ENCODE measurements around the gene NPM3. TPM values are rescaled to one million over a fixed set of nuclear protein-coding genes. Genes with fewer than 3 reads are reported as not detected.

NPM3 gene
- total RNA-seq, 1 donor from 2014 or later: 93.1 TPM

DNA sequence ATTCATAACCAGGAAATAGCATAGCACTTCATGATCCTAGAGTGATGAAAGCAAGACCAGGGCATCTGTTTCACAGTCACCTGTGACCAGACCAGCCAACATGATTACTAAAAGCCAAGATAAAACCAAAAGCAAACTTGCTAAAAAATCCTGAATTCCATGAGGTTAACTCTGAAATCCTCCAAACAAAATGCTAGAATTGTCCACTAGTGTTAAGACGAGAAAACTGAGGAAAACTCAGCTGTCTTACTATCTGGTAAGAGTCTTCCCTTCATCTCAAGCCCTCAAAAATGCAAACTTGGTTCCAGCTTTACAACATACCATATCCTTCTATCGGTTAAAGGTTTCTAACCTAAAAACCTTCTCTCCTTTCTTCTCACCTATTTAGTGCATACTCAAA is 1.3 kb upstream of the NPM3 start:
- Mint-ChIP-seq H3K27me3 (ENCODE audit: insufficient read depth, low read depth) (peaks cover 3% of the 10 kb centered on the region), H3K4me1 (peaks cover 24% of the 10 kb centered on the region), H3K4me3 (peak overlapping the region; percentile 100), H3K27ac (no peak overlapping the region), H3K9me3 (no peaks in the 10 kb centered on the region), H3K36me3 (peaks cover 18% of the 10 kb centered on the region)
- no peak for TF ChIP-seq EZH2phosphoT487 (IDR thresholded peaks at IDR 0.05)
- H3K9me3 ChIP-seq (ENCODE audit: low read depth): no peaks in the 10 kb centered on the region
- H3K4me3 ChIP-seq: no peak overlapping the region
- no peak for DNase-seq (ENCODE audit: low spot score)
- no peak overlapping the region for H3K9ac ChIP-seq
- H3K79me2 ChIP-seq (ENCODE audit: low read depth): peaks cover 10% of the 10 kb centered on the region
- peak overlapping the region; percentile 86 for H3K4me2 ChIP-seq
- peaks cover 24% of the 10 kb centered on the region for H3K4me1 ChIP-seq
- peaks cover 76% of the 10 kb centered on the region for H3F3A ChIP-seq (ENCODE audit: low read depth)
- H2AFZ ChIP-seq (replicated peaks): no peak overlapping the region
- H3K27ac ChIP-seq: peak overlapping the region; percentile 43
- peaks cover 64% of the 10 kb centered on the region for H4K20me1 ChIP-seq (ENCODE audit: low read depth)
- peaks cover 29% of the 10 kb centered on the region for H3K36me3 ChIP-seq
- H3K27me3 ChIP-seq: peaks cover 8% of the 10 kb centered on the region

DNA sequence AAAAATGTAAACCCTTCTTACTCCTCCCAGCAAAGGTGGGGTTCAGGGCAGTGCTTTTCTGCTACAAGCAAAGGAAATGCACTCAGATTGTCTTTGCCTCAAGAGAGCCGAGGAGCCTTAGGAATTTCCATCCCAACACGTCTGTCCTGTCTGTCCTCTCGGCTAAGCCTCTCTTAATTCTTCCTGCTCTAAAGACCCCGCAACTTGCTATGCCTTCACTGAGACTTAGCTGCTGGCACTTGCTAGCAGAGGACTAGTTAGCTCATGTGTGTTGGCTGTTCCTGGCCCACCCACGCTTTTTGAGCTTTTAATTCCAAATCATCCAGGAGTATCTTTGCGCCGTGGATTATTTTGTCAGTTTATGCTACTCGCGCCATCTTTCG is 481 bp upstream of the NPM3 start:
- Mint-ChIP-seq H3K9me3 (no peaks in the 10 kb centered on the region), H3K27me3 (ENCODE audit: insufficient read depth, low read depth) (peaks cover 7% of the 10 kb centered on the region), H3K27ac (no peak overlapping the region), H3K4me1 (peaks cover 30% of the 10 kb centered on the region), H3K4me3 (peak overlapping the region; percentile 100), H3K36me3 (peaks cover 13% of the 10 kb centered on the region)
- Histone ChIP-seq H3K9ac (peak overlapping the region; percentile 7), H3F3A (ENCODE audit: low read depth) (peaks cover 76% of the 10 kb centered on the region), H3K36me3 (peaks cover 25% of the 10 kb centered on the region), H3K9me3 (ENCODE audit: low read depth) (no peaks in the 10 kb centered on the region), H3K79me2 (ENCODE audit: low read depth) (peaks cover 10% of the 10 kb centered on the region), H3K4me1 (peaks cover 30% of the 10 kb centered on the region), H3K27me3 (peaks cover 16% of the 10 kb centered on the region), H3K4me2 (peak overlapping the region; percentile 86), H3K4me3 (peak overlapping the region; percentile 75), H3K27ac (peak overlapping the region; percentile 43), H2AFZ (replicated peaks) (no peak overlapping the region), H4K20me1 (ENCODE audit: low read depth) (peaks cover 62% of the 10 kb centered on the region)
- TF ChIP-seq, protein P1, sequence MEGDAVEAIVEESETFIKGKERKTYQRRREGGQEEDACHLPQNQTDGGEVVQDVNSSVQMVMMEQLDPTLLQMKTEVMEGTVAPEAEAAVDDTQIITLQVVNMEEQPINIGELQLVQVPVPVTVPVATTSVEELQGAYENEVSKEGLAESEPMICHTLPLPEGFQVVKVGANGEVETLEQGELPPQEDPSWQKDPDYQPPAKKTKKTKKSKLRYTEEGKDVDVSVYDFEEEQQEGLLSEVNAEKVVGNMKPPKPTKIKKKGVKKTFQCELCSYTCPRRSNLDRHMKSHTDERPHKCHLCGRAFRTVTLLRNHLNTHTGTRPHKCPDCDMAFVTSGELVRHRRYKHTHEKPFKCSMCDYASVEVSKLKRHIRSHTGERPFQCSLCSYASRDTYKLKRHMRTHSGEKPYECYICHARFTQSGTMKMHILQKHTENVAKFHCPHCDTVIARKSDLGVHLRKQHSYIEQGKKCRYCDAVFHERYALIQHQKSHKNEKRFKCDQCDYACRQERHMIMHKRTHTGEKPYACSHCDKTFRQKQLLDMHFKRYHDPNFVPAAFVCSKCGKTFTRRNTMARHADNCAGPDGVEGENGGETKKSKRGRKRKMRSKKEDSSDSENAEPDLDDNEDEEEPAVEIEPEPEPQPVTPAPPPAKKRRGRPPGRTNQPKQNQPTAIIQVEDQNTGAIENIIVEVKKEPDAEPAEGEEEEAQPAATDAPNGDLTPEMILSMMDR (IDR thresholded peaks at IDR 0.05): no peak
- TF ChIP-seq EZH2phosphoT487 (IDR thresholded peaks at IDR 0.05): no peak
- peak; percentile 26 for TF ChIP-seq EZH2 (IDR thresholded peaks at IDR 0.05)
- DNase-seq (ENCODE audit: low spot score): peak; percentile 74

DNA sequence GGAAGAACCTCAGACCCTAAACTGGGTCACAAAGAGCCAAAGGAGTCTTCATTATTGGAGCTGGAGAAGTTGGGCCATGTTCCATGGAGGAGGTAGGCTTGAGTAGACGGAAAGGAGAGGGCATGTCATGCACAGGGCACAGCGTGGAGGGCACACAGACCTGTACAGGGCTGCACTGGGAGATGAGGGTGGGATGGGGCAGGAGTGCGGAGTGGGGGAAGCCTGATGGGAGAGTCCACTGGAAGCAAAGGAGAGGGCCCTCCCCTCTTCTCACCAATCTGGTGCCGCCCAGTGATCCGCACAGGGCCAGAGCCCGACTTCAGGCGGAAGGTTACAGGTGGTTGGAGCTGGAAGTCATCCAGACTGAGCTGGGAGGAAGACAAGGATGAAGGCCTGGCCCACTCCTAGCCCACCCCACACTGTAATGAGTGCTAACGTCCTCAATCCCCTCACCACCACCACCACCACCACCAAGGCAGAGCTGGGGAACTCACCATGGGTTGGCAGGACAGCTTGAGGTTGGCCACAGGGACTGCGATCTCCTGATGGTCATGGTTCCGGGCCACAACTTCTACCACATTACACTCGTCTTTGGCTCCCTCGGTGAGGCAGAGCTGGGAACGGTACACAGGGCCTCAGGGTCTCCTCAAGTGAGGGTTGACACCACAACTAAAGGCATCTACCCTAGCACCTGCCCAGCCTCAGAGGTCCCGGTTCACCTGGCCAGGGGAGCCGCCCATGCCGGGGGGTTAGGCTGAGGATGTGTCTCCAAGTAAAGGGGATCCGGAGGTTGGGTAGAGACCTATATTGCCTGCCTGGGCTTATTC is 1.0 kb downstream of the NPM3 start:
- H3K27me3 Mint-ChIP-seq (ENCODE audit: insufficient read depth, low read depth): peaks cover 17% of the 10 kb centered on the region
- Histone ChIP-seq H3K9me3 (ENCODE audit: low read depth) (no peaks in the 10 kb centered on the region), H3K79me2 (ENCODE audit: low read depth) (peaks cover 10% of the 10 kb centered on the region), H3K27ac (no peak overlapping the region), H3K4me2 (peak overlapping the region; percentile 86), H3K36me3 (peaks cover 15% of the 10 kb centered on the region), H3K4me3 (peak overlapping the region; percentile 75), H4K20me1 (ENCODE audit: low read depth) (peaks cover 71% of the 10 kb centered on the region), H3K9ac (no peak overlapping the region), H3F3A (ENCODE audit: low read depth) (peaks cover 76% of the 10 kb centered on the region), H3K27me3 (peaks cover 32% of the 10 kb centered on the region), H3K4me1 (peaks cover 37% of the 10 kb centered on the region), H2AFZ (replicated peaks) (no peak overlapping the region)
- peaks cover 8% of the 10 kb centered on the region for H3K36me3 Mint-ChIP-seq
- no peak for DNase-seq (ENCODE audit: low spot score)
- H3K9me3 Mint-ChIP-seq: no peaks in the 10 kb centered on the region
- H3K27ac Mint-ChIP-seq: no peak overlapping the region
- H3K4me3 Mint-ChIP-seq: peak overlapping the region; percentile 100
- TF ChIP-seq, protein P1 (IDR thresholded peaks at IDR 0.05): no peak
- TF ChIP-seq EZH2 (IDR thresholded peaks at IDR 0.05) (no peak), EZH2phosphoT487 (IDR thresholded peaks at IDR 0.05) (no peak)
- peaks cover 39% of the 10 kb centered on the region for H3K4me1 Mint-ChIP-seq

DNA sequence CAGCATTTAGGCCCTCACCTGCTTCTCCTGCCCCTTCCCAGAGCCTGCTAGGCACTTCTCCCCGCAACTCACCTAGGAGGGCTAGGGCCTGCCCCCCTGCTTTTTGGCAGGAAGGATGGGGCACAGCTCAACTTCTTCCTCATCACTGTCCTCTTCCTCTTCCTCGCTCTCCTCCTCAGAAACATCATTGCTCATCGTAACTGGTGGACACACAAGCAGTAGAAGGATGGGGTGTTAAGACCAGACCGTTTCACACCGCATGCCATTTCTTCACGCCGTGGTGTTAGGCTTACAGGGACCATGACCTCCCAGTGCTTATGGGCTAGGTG is 1.6 kb downstream of the NPM3 start:
- Mint-ChIP-seq H3K36me3 (peaks cover 5% of the 10 kb centered on the region), H3K27me3 (ENCODE audit: insufficient read depth, low read depth) (peaks cover 22% of the 10 kb centered on the region), H3K4me3 (peak overlapping the region; percentile 100), H3K4me1 (peaks cover 39% of the 10 kb centered on the region), H3K9me3 (no peaks in the 10 kb centered on the region), H3K27ac (no peak overlapping the region)
- H4K20me1 ChIP-seq (ENCODE audit: low read depth): peaks cover 67% of the 10 kb centered on the region
- TF ChIP-seq EZH2phosphoT487 (IDR thresholded peaks at IDR 0.05) (no peak), EZH2 (IDR thresholded peaks at IDR 0.05) (no peak)
- TF ChIP-seq, protein P1 (IDR thresholded peaks at IDR 0.05): no peak
- H3K79me2 ChIP-seq (ENCODE audit: low read depth): peaks cover 10% of the 10 kb centered on the region
- no peak for DNase-seq (ENCODE audit: low spot score)
- H3K4me3 ChIP-seq: peak overlapping the region; percentile 75
- no peak overlapping the region for H3K27ac ChIP-seq
- peaks cover 37% of the 10 kb centered on the region for H3K4me1 ChIP-seq
- H3K36me3 ChIP-seq: peaks cover 12% of the 10 kb centered on the region
- H3F3A ChIP-seq (ENCODE audit: low read depth): peaks cover 76% of the 10 kb centered on the region
- no peaks in the 10 kb centered on the region for H3K9me3 ChIP-seq (ENCODE audit: low read depth)
- peak overlapping the region; percentile 86 for H3K4me2 ChIP-seq
- no peak overlapping the region for H3K9ac ChIP-seq
- no peak overlapping the region for H2AFZ ChIP-seq (replicated peaks)
- H3K27me3 ChIP-seq: peaks cover 38% of the 10 kb centered on the region
